Esophagus muscularis mucosa (tissue), 4 donors: Measurements from ENCODE around the gene SNX11. TPM values are rescaled to one million over a fixed set of nuclear protein-coding genes. Genes with fewer than 3 reads are reported as not detected.

Experiments used
- DNase-seq: peaks from one replicate; pipeline ENCODE4 v3.0.0-alpha.2; 2017; ENCODE audit errors: extremely low spot score
- H3K27ac ChIP-seq, 4 donors: fragments of 200-600 bp; sonication (generic); replicated peaks in 1 of 4; 1 replicate in 3 of 4; 2 replicates in 1 of 4; pipeline ENCODE4 v1.5.1; 2016 to 2019; ENCODE audit warnings: mild to moderate bottlenecking in 1 of 4
- H3K27me3 ChIP-seq, 4 donors: fragments of 200-600 bp; sonication (generic); one replicate each; pipeline versions ENCODE4 v1.5.1 to v1.6.0; 2016 to 2019
- H3K36me3 ChIP-seq, 4 donors: fragments of 200-600 bp; sonication (generic); one replicate each; pipeline ENCODE4 v1.5.1; 2016 to 2019
- H3K4me1 ChIP-seq, 4 donors: fragments of 200-600 bp; sonication (generic); one replicate each; pipeline ENCODE4 v1.5.1; 2016 to 2019
- H3K4me3 ChIP-seq, 4 donors: fragments of 200-600 bp; sonication (generic); 1 replicate in 2 of 4; 2 replicates in 2 of 4; pipeline ENCODE4 v1.5.1; 2016 to 2019; ENCODE audit warnings: mild to moderate bottlenecking in 4 of 4, moderate library complexity in 1 of 4
- H3K9me3 ChIP-seq, 4 donors: fragments of 200-600 bp; sonication (generic); 1 replicate in 3 of 4; 2 replicates in 1 of 4; pipeline ENCODE4 v1.5.1; 2016 to 2019
- CTCF ChIP-seq, 3 experiments: fragments of 200-600 bp in 2 of 3; fragments of 450-650 bp in 1 of 3; sonication (generic) in 2 of 3; IDR thresholded peaks; one replicate each; pipeline ENCODE4 v1.5.1; 2017 to 2019; ENCODE audit warnings: antibody characterized with exemption in 3 of 3, mild to moderate bottlenecking in 2 of 3, moderate library complexity in 1 of 3
- EP300 ChIP-seq: sonication (generic); formaldehyde crosslinking; IDR thresholded peaks from one replicate; pipeline ENCODE4 v1.6.1; 2017; ENCODE audit warnings: antibody characterized with exemption
- POLR2A ChIP-seq: fragments of 450-650 bp; IDR thresholded peaks from one replicate; pipeline ENCODE4 v1.6.1; 2017; ENCODE audit warnings: antibody characterized with exemption, moderate library complexity, mild to moderate bottlenecking, low read depth
- POLR2AphosphoS5 ChIP-seq, 2 donors: sonication (generic); formaldehyde crosslinking; IDR thresholded peaks; one replicate each; pipeline ENCODE4 v1.6.1; 2017; ENCODE audit warnings: antibody characterized with exemption in 2 of 2
- WGBS: methylation state at CpG from one replicate; pipeline ENCODE4 v1.1.5; 2018; 5-methylcytosine and 5-hydroxymethylcytosine counted together
- intact Hi-C: fragments of 100-400 bp; cut with DNase I; formaldehyde crosslinking; loops from one replicate; pipeline ENCODE4 v1.15.1; 2023
- total RNA-seq, 4 donors: library from RNA; depleted of rRNA; stranded (reverse); fragments of >200 nt; gene quantifications; one replicate each; pipeline versions ENCODE4 v1.1.0 to v1.2.1, GENCODE V29; 2016

The SNX11 gene
- total RNA-seq, 4 donors from 2014 or later: 16.1 to 22.0 (median 20.3) TPM

- no peak for DNase-seq
Measured at GRCh38 chr17:48137656-48138055, 30.1 kb downstream of the SNX11 start.

DNA sequence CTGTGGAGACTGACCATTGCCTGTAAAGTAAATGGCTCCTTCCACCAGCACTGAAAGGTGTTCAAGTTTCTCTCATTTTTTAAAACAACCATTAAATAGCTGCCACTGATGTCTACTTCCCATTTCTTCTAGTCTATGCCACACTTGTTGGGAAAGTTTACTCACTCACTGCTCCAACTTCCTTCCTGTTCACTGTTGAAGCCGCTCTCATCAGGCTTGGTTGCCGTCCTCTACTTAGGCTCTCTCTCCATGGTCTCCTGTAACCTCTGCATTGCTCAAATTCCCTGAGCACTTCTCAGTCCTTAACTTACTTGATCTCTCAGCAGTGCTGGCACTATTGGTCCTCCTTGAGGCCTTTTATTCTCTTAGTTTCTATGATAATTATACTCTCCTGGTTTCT is 32.4 kb downstream of the SNX11 start:
- DNase-seq: no peak
- WGBS: 64% methylated on average over 2 of the region's 2 CpGs
- intact Hi-C loops: no loop called here
- TF ChIP-seq CTCF (IDR thresholded peaks at IDR 0.05) (no peak), EP300 (no peak), POLR2A (no peak)
- no peaks in the 10 kb centered on the region for H3K4me1 ChIP-seq
- H3K4me3 ChIP-seq: no peak overlapping the region
- H3K27ac ChIP-seq: no peak overlapping the region
- H3K36me3 ChIP-seq: no peaks in the 10 kb centered on the region
- H3K27me3 ChIP-seq: peaks cover 0 to 38% (median 5%) of the 10 kb centered on the region in 4 donors
- H3K9me3 ChIP-seq: no peaks in the 10 kb centered on the region

More at GRCh38 chr17:48137656-48138055, 30.1 kb downstream of the SNX11 start:
- TF ChIP-seq CTCF (IDR thresholded peaks at IDR 0.05) (no peak), POLR2AphosphoS5 (IDR thresholded peaks at IDR 0.05) (no peak), EP300 (no peak), POLR2A (no peak)
- H3K27me3 ChIP-seq: peaks cover 0 to 20% (median 0%) of the 10 kb centered on the region in 4 donors
- intact Hi-C loops: no loop called here
- no peaks in the 10 kb centered on the region for H3K36me3 ChIP-seq
- no peaks in the 10 kb centered on the region for H3K4me1 ChIP-seq
- no peak overlapping the region for H3K4me3 ChIP-seq
- 78% methylated on average over 1 of the region's 1 CpG for WGBS
- H3K9me3 ChIP-seq: no peaks in the 10 kb centered on the region
- no peak overlapping the region for H3K27ac ChIP-seq

GRCh38 chr17:48143629-48144028 is 36.1 kb downstream of the SNX11 start:
- intact Hi-C loops: no loop called here
- no peak for DNase-seq
- no peak overlapping the region for H3K27ac ChIP-seq
- no peaks in the 10 kb centered on the region for H3K9me3 ChIP-seq
- peaks cover 0 to 75% (median 9%) of the 10 kb centered on the region in 4 donors for H3K27me3 ChIP-seq
- H3K4me1 ChIP-seq: no peaks in the 10 kb centered on the region
- no peaks in the 10 kb centered on the region for H3K36me3 ChIP-seq
- no peak for TF ChIP-seq EP300
- no peak for TF ChIP-seq POLR2A
- TF ChIP-seq CTCF (IDR thresholded peaks at IDR 0.05): no peak
- TF ChIP-seq POLR2AphosphoS5 (IDR thresholded peaks at IDR 0.05): no peak
- 33% methylated on average over 6 of the region's 6 CpGs for WGBS
- H3K4me3 ChIP-seq: no peak overlapping the region

DNA sequence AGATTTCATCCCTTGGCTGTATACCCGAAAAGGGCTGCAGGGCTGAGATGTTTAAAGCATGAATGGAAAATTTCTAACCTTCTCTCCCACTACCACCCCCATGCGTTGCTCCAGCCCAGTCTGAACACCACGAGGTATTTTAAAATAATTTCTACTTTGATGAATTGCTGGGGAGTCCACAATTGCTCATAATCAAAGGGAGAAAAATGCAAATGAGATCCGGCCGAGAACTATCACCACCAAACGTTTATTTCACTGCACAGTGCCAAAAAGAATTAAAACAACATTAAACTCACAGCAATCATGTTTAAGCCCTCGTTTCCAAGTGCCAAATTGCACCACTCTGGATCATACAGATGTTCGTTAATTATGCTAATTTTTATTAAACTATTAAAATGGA is 36.7 kb downstream of the SNX11 start:
- no peak overlapping the region for H3K4me3 ChIP-seq
- peaks cover 0 to 81% (median 11%) of the 10 kb centered on the region in 4 donors for H3K27me3 ChIP-seq
- intact Hi-C loops: no loop called here
- H3K36me3 ChIP-seq: no peaks in the 10 kb centered on the region
- H3K9me3 ChIP-seq: no peaks in the 10 kb centered on the region
- TF ChIP-seq POLR2AphosphoS5 (IDR thresholded peaks at IDR 0.05) (no peak), EP300 (no peak), CTCF (IDR thresholded peaks at IDR 0.05) (no peak), POLR2A (no peak)
- H3K4me1 ChIP-seq: no peaks in the 10 kb centered on the region
- no peak overlapping the region for H3K27ac ChIP-seq
- no peak for DNase-seq
- WGBS: 46% methylated on average over 8 of the region's 8 CpGs

DNA sequence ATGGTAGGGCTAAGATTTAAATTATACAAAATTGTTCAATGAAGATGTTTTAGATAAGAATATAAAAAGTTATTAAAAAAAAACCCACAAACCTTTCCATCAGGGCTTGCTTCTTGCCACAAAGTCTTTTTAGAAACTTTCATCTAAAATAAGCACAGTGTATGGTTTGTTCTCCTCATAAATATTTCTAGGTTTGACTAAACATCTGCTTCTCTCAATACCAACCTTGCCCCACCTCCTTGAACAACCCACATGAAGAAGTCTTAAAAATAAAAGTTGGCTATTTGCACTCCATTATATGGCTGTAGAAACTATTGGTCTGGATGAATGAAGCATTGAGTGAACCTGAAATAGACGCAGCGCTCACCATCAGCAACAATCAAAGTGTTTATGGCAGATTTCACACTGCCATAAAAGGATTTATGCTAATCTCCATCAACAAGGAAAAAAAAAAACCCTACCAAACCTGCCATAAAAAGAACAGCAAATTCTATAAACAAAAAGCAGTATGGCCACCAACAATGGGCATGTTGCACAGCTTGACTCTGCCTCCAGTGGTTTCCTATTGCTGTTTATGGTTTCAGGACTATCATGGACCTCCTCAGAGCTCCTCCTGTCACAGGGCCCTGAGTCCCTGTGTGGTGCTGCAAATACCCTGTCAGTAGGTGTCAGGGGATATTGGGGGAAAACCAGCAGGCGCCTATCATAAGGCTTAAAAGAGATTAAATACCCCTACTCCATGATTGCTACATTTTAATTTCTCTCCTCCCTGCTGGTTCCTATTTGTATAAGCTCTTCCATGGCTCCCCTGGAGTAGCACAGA is 37.6 kb downstream of the SNX11 start:
- H3K27me3 ChIP-seq: peaks cover 0 to 91% (median 13%) of the 10 kb centered on the region in 4 donors
- intact Hi-C loops: no loop called here
- no peak overlapping the region for H3K4me3 ChIP-seq
- no peaks in the 10 kb centered on the region for H3K36me3 ChIP-seq
- H3K27ac ChIP-seq: no peak overlapping the region
- no peaks in the 10 kb centered on the region for H3K9me3 ChIP-seq
- 94% methylated on average over 3 of the region's 3 CpGs for WGBS
- H3K4me1 ChIP-seq: no peaks in the 10 kb centered on the region
- no peak for DNase-seq
- no peak for TF ChIP-seq POLR2A
- TF ChIP-seq POLR2AphosphoS5 (IDR thresholded peaks at IDR 0.05): no peak
- TF ChIP-seq CTCF (IDR thresholded peaks at IDR 0.05): no peak
- no peak for TF ChIP-seq EP300
